ENCODE data around the gene ABCG5.

DNA sequence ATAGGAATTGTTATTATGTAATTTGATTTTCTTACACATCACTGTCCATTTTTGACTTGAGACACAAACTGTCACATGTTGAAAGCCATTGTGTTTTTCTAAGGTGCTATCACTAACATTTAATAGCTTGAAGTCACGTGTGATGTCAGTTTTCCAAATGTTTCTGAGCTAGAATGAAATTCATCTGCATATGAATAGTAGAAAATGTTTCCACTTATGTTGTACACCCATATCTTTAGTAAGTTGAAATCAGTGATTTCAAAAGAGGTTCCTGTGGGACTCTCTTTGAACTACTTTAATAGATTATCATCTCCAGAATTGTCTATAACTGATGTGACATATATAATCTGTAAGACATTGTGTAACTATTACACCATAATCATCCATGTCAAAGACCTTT lies 27.8 kb downstream of the ABCG5 start:
- TF ChIP-seq EZH2 (IDR thresholded peaks at IDR 0.05; ENCODE audit: low read length): no peak
- TF ChIP-seq, protein P1, sequence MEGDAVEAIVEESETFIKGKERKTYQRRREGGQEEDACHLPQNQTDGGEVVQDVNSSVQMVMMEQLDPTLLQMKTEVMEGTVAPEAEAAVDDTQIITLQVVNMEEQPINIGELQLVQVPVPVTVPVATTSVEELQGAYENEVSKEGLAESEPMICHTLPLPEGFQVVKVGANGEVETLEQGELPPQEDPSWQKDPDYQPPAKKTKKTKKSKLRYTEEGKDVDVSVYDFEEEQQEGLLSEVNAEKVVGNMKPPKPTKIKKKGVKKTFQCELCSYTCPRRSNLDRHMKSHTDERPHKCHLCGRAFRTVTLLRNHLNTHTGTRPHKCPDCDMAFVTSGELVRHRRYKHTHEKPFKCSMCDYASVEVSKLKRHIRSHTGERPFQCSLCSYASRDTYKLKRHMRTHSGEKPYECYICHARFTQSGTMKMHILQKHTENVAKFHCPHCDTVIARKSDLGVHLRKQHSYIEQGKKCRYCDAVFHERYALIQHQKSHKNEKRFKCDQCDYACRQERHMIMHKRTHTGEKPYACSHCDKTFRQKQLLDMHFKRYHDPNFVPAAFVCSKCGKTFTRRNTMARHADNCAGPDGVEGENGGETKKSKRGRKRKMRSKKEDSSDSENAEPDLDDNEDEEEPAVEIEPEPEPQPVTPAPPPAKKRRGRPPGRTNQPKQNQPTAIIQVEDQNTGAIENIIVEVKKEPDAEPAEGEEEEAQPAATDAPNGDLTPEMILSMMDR (optimal IDR thresholded peaks at IDR 0.05 in 1 of 3, IDR thresholded peaks at IDR 0.05 in 1 of 3, conservative IDR thresholded peaks at IDR 0.05 in 1 of 3; ENCODE audit: extremely low read depth in 1 of 3, insufficient read depth in 2 of 3, low read length in 3 of 3): no peak
